IPS-15b (cell line): ENCODE data around the gene BTN3A1.
A peak's percentile ranks its signal among the peaks of the same experiment; 100 is the strongest.
"Not testable (repeated sequence)": the region's sequence is repeated elsewhere in the genome, so short reads cannot be mapped to it uniquely, and the experiment has no call there.

ENCODE experiments used
- H3K27me3 ChIP-seq: one replicate; pipeline ENCODE4 v1.6.1; 2013; ENCODE audit warnings: low read length; ENCODE audit not compliant: control insufficient read depth, insufficient read depth
- H3K36me3 ChIP-seq: one replicate; pipeline ENCODE4 v1.6.1; 2013; ENCODE audit warnings: low read length; ENCODE audit not compliant: control insufficient read depth, insufficient read depth
- H3K4me1 ChIP-seq: one replicate; pipeline ENCODE4 v1.6.1; 2013; ENCODE audit warnings: mild to moderate bottlenecking, low read length; ENCODE audit not compliant: control insufficient read depth, insufficient read depth
- H3K4me3 ChIP-seq: one replicate; pipeline ENCODE4 v1.5.1; 2013; ENCODE audit warnings: low read depth, low read length
- H3K9ac ChIP-seq: one replicate; pipeline ENCODE4 v1.6.1; 2013; ENCODE audit warnings: low read depth, mild to moderate bottlenecking, low read length
- H3K9me3 ChIP-seq: one replicate; pipeline ENCODE4 v1.6.1; 2013; ENCODE audit warnings: mild to moderate bottlenecking, low read length; ENCODE audit not compliant: control insufficient read depth, insufficient read depth

The BTN3A1 gene

DNA sequence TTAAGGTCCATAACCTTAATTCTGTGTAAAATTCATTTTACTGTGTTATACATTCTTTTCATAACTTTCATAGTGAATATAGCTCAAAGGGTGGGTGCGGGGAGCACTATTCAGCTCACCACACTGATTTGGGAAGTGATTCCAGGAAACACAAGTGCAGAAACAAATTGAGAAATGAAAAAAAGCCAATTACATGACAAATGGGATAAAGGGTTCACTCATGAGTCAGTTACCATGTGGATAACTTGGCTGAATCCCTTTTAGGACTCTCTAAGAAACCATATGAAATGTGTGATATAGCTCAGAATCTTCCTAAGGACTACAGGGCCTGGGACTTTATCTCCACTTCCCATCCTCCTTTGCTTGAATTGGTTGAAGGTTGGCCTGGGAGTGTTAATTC lies 52.6 kb downstream of the BTN3A1 start:
- Histone ChIP-seq H3K4me3 (no peak overlapping the region), H3K36me3 (peaks cover 5% of the 10 kb centered on the region), H3K4me1 (peaks cover 2% of the 10 kb centered on the region), H3K9me3 (no peaks in the 10 kb centered on the region), H3K9ac (no peak overlapping the region), H3K27me3 (no peaks in the 10 kb centered on the region)

DNA sequence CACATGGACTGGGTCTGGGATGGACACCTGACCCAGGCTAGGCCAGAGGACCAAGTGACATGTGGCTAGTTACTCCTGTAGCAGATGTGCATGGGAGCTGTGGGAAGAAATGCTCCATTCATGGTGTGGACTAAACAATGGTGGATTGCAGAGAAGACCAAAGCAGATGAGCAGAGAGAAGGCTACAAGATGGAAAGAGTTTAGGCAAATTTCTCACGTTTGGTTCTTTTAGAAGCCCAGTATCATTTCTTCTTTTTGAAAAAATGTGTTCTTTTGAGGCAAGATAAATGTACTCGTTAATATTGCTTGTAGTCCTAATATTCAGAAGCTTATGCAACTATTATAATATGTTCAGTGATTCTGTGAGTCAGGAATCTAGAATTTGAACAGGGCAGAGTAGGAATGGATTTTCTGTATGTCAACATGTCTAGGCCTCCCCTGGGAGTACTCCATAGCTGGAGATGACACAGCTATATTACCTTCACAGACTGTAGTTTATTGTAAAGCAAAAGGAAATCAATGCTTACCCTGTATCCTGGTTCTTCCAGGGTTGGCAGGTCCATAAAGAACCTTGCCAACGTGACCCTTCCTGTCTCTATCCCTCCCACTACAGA lies 53.4 kb downstream of the BTN3A1 start:
- H3K9ac ChIP-seq: no peak overlapping the region
- H3K36me3 ChIP-seq: peaks cover 8% of the 10 kb centered on the region
- no peak overlapping the region for H3K4me3 ChIP-seq
- no peaks in the 10 kb centered on the region for H3K27me3 ChIP-seq
- no peaks in the 10 kb centered on the region for H3K9me3 ChIP-seq
- peaks cover 2% of the 10 kb centered on the region for H3K4me1 ChIP-seq

DNA sequence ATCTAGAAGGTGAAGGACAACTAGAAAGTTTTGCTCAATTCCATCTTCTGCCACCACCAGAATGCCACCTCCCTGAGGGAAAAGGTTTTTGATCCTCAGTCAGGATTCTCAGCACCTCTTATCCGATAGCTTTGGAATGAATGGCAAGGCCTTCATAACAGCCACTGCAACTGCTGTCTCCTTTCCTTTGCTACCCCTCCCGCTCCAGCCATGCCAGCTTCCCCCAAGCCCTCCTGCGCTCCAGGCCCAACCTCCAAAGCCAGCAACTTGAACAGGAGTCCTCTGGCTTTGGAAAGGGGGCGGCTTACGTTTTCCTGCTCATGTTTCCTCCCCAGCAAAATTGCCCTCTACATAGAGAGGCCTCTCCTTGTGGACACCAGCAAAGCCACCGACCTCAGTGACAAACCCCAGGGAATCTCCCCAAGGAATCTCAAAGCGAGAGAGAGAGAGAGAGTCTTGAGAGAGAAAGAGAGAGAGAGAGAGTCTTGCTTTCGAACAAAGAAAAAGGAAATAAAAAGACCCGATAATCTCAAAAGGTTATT lies 55.3 kb downstream of the BTN3A1 start:
- Histone ChIP-seq H3K27me3 (no peaks in the 10 kb centered on the region), H3K9ac (peak overlapping the region; percentile 62), H3K4me3 (peak overlapping the region; percentile 80), H3K4me1 (peaks cover 2% of the 10 kb centered on the region), H3K9me3 (no peaks in the 10 kb centered on the region), H3K36me3 (peaks cover 8% of the 10 kb centered on the region)

DNA sequence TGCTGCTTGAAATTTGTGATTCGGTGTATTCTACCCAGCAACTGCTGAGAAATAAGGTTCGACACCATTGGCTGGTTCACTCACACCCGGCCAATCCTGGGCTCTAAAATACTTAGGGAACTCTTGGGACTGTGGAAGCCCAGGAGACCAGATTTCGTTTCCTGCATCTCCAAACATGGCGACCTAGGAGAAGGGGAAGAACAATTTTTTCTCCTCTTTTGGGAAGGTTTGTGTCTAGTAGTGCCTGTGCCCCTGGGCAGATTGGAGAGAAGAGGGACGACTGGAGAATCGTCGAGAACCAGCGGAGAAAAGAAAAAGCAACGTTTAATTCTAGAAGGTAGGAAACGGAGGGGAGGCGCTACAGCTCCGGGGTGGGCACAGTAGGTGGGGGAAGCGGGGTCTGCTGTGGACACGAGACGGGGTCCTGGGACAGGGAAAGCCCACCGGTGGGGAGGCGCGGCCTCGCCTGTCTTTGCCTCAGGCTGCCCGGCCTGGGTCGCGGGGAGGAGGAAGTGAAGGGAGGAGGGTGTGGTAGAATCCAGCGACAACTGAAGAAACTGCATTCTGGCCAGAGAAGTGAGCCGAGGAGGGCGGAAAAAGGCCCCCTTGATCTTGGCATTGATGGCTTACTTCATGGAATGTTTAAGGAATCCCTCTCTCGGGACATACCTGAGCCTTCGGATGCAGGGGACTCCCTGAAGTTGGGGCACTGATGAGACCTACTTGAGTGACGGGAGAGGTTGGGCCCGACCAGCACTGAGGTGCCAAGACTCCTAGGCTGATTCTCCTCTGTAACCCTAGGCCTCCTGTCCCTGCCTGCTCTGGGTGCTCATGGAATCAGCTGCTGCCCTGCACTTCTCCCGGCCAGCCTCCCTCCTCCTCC lies 56.0 kb downstream of the BTN3A1 start, which contains the start of gene BTN2A1:
Gene BTN2A1 (plus strand): TSS at position 150 of the 883 bp plus-strand sequence. CDS start 682 bp downstream, at position 832.
- H3K9ac ChIP-seq: peak within 1 kb of the TSS; percentile 94
- H3K9me3 ChIP-seq: no peaks in the 10 kb centered on the region
- H3K4me1 ChIP-seq: peaks cover 2% of the 10 kb centered on the region
- H3K27me3 ChIP-seq: no peaks in the 10 kb centered on the region
- peak within 1 kb of the TSS; percentile 80 for H3K4me3 ChIP-seq
- peaks cover 10% of the 10 kb centered on the region for H3K36me3 ChIP-seq

DNA sequence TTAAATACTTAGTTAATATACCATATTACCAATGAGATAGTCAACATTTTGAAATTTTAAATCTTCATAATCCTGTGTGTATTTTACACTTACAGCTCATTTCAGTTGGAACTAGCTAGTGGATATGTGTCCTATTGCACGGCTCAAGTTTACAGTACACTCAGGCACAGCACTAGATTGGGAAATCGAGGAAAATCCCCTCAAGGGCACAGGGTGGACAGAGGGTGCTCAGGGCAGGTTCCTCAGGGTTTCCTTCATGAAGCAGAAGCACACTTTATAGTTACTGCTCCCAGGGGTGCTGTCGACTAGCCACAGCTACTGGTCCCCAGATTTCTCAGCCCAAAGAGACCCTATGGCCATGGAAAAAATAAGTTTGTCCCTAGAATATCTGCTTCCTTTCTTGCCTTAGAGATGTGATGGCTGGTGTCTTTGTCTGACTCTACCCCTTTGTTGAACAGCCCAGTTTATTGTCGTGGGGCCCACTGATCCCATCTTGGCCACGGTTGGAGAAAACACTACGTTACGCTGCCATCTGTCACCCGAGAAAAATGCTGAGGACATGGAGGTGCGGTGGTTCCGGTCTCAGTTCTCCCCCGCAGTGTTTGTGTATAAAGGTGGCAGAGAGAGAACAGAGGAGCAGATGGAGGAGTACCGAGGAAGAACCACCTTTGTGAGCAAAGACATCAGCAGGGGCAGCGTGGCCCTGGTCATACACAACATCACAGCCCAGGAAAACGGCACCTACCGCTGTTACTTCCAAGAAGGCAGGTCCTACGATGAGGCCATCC lies 57.1 kb downstream of the BTN3A1 start:
- no peak overlapping the region for H3K9ac ChIP-seq
- H3K4me3 ChIP-seq: no peak overlapping the region
- peaks cover 17% of the 10 kb centered on the region for H3K36me3 ChIP-seq
- H3K27me3 ChIP-seq: no peaks in the 10 kb centered on the region
- H3K4me1 ChIP-seq: peaks cover 2% of the 10 kb centered on the region
- no peaks in the 10 kb centered on the region for H3K9me3 ChIP-seq

DNA sequence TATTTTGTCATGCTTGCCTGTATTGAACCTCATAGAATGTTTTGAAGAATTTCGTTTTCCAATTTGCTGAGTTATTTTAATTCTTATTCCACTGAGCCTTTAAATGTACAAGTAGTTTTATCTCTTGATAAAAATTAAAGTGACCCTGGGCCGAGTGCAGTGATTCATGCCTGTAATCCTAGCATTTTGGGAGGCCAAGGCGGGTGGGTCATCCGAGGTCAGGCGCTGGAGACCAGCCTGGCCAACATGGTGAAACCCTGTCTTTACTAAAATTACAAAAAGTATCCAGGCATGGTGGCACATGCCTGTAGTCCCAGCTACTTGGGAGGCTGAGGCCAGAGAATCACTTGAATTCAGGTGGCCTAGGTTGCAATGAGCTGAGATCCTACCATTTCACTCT lies 59.3 kb downstream of the BTN3A1 start:
- H3K9ac ChIP-seq, H3K4me3 ChIP-seq, H3K27me3 ChIP-seq, H3K4me1 ChIP-seq, H3K9me3 ChIP-seq: not testable (repeated sequence)
- peaks cover 24% of the 10 kb centered on the region for H3K36me3 ChIP-seq

DNA sequence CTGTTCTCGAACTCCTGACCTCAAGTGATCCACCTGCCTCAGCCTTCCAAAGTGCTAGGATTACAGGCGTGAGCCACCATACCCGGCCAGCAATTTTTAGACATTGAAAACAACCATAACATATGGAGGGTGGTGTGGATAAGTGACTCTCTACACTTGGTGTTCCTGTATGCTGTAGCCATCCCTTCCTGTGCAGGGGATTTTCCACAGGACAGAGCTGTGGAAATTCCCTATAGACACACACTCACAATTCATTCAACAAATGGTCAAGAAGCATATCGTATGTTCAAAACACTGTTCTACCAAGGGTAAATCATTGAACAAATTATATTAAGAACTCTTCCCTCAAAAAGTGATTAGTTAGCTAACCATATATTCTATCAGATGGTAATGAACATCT lies 61.9 kb downstream of the BTN3A1 start:
- peaks cover 35% of the 10 kb centered on the region for H3K36me3 ChIP-seq
- no peaks in the 10 kb centered on the region for H3K4me1 ChIP-seq

DNA sequence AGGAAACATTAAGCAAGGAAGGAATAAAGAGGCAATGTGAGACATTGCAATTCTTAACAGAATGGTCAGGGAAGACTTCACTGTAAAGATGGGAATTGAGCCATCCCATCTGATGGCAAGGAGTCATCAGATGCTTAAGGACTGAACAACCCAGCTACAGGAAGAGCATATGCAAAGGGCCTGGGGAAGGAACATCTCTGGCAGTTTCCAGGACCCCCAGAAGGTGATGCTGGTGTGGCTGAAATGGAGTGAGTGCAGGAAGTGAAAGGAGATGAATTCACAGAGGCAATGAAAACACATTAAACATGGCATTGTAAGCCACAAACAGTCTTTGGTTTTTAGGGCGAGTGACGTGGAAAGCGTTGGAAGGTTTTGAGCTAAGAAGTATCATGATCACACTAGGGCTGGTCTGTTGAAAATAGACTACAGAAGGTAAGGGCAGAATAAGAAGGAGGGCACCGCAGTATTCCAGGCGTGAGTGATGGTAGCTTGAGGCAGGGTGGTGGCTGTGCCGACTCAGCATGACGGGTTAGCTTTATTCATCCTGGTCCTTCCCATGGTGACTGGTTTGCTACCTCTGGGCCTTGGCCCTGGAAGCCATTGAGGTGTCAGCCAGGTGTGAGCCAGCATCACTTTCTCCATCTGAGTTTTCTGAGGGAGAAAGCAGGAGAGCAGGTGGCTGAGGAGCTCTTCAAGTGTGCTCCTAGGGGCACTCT lies 62.5 kb downstream of the BTN3A1 start:
- no peaks in the 10 kb centered on the region for H3K9me3 ChIP-seq
- H3K36me3 ChIP-seq: peaks cover 31% of the 10 kb centered on the region
- no peaks in the 10 kb centered on the region for H3K27me3 ChIP-seq
- H3K4me3 ChIP-seq: no peak overlapping the region
- no peaks in the 10 kb centered on the region for H3K4me1 ChIP-seq
- no peak overlapping the region for H3K9ac ChIP-seq

More for the DNA sequence above, 61.9 kb downstream of the BTN3A1 start:
- Histone ChIP-seq H3K9me3 (no peaks in the 10 kb centered on the region), H3K9ac (no peak overlapping the region), H3K4me3 (no peak overlapping the region), H3K27me3 (no peaks in the 10 kb centered on the region)
